Kidney (tissue), 14 donors: ENCODE data around the gene G6PD. TPM values are rescaled to one million over a fixed set of nuclear protein-coding genes. Genes with fewer than 3 reads are reported as not detected.

Experiments used
- DNase-seq, 5 donors: peaks; one replicate each; pipeline ENCODE4 v3.0.0-alpha.2; 2013 to 2020
- FAIRE-seq: peaks from 2 replicates; lab custom pipeline; 2012; peaks lifted over from hg19 to GRCh38; lab: Jason Lieb, UNC
- H3K27ac ChIP-seq, 2 donors: one replicate each; pipeline ENCODE4 v1.7.0; 2013; ENCODE audit warnings: low read depth in 2 of 2, low read length in 2 of 2, inconsistent platforms in 1 of 2
- H3K27me3 ChIP-seq: one replicate; pipeline ENCODE4 v1.7.1; 2013; ENCODE audit warnings: low read length, inconsistent platforms; ENCODE audit not compliant: control insufficient read depth, insufficient read depth
- H3K36me3 ChIP-seq, 3 donors: one replicate each; pipeline versions ENCODE4 v1.7.0 to v1.7.1; 2013; ENCODE audit warnings: low read length in 3 of 3, control low read depth in 1 of 3, inconsistent platforms in 1 of 3; ENCODE audit not compliant: insufficient read depth in 3 of 3, control insufficient read depth in 2 of 3
- H3K4me1 ChIP-seq, 3 donors: one replicate each; pipeline versions ENCODE4 v1.7.0 to v1.7.1; 2013; ENCODE audit warnings: low read length in 3 of 3, inconsistent platforms in 1 of 3, low read depth in 1 of 3; ENCODE audit not compliant: control insufficient read depth in 2 of 3, insufficient read depth in 2 of 3
- H3K4me3 ChIP-seq, 3 donors: one replicate each; pipeline versions ENCODE4 v1.7.0 to v1.8.1; 2013; ENCODE audit warnings: low read length in 3 of 3, control low read depth in 1 of 3, inconsistent platforms in 1 of 3
- H3K9ac ChIP-seq, 3 donors: one replicate each; pipeline versions ENCODE4 v1.7.0 to v1.7.1; 2013; ENCODE audit warnings: low read length in 3 of 3, control low read depth in 1 of 3, inconsistent platforms in 1 of 3
- H3K9me3 ChIP-seq, 3 donors: one replicate each; pipeline versions ENCODE4 v1.7.0 to v1.7.1; 2013; ENCODE audit warnings: low read length in 3 of 3, control low read depth in 1 of 3, inconsistent platforms in 1 of 3; ENCODE audit not compliant: control insufficient read depth in 2 of 3, insufficient read depth in 1 of 3
- CTCF ChIP-seq: IDR thresholded peaks from 3 replicates; pipeline ENCODE4 v1.5.1; 2012; ENCODE audit warnings: mild to moderate bottlenecking, moderate library complexity, borderline replicate concordance; ENCODE audit not compliant: insufficient read depth; ENCODE audit errors: extremely low read depth
- intact Hi-C: fragments of 100-400 bp; cut with DNase I; formaldehyde crosslinking; loops from one replicate; pipeline ENCODE4 v1.11.1; 2022
- polyA plus RNA-seq: library from polyadenylated mRNA; stranded (reverse); fragments of 350-450 nt; fragmentation: Illumina TruSeq; extraction: RNeasy Lipid Tissue Mini Kit (QIAGEN cat#74804); gene quantifications from one replicate; pipeline ENCODE4 v1.2.3, GENCODE V29; 2014; ENCODE audit warnings: low read depth, low replicate concordance; ENCODE audit not compliant: insufficient read depth
- total RNA-seq: library from RNA; stranded (reverse); fragmentation: NEBNext Ultra II Directional; extraction: Animal tissue kit (Norgen Biotek cat#: 25700); gene quantifications from one replicate; pipeline ENCODE4 v1.2.1, GENCODE V29; 2021
- donor health status: control.
- donor health status: control.
- donor health status: control.
- donor health status: control.
- donor health status: control.
- donor health status: DM: yes; HTN: yes; CAD: no.
- donor health status: Normal renal cell carcinoma (clear cell type).

Gene G6PD
- total and polyA plus RNA-seq, 2 donors from 2014 or later: 34.7 to 54.1 TPM

GRCh38 chrX:154526901-154527675 lies 19.6 kb downstream of the G6PD start:
- Histone ChIP-seq H3K4me1 (peaks cover 0 to 7% (median 2%) of the 10 kb centered on the region in 3 donors), H3K9ac (peak overlapping the region in 2 of 3 donors; percentile 41 to 75), H3K9me3 (no peaks in the 10 kb centered on the region), H3K36me3 (no peaks in the 10 kb centered on the region), H3K27me3 (no peaks in the 10 kb centered on the region), H3K4me3 (peak overlapping the region; percentile 3 to 48 (median 18)), H3K27ac (peak overlapping the region; percentile 22 to 59)
- peak; percentile 39 for TF ChIP-seq CTCF
- no peak for FAIRE-seq
- intact Hi-C loops: no loop called here
- DNase-seq: peak; percentile 83 to 92 (median 88)

- intact Hi-C loops: no loop called here
- H3K36me3 ChIP-seq: no peaks in the 10 kb centered on the region
- no peaks in the 10 kb centered on the region for H3K27me3 ChIP-seq
- no peak for DNase-seq
- no peak overlapping the region for H3K27ac ChIP-seq
- no peaks in the 10 kb centered on the region for H3K9me3 ChIP-seq
- H3K4me3 ChIP-seq: no peak overlapping the region
- no peak for TF ChIP-seq CTCF
- no peak for FAIRE-seq
- H3K4me1 ChIP-seq: peaks cover 0 to 6% (median 2%) of the 10 kb centered on the region in 3 donors
- H3K9ac ChIP-seq: no peak overlapping the region
Measured at GRCh38 chrX:154525606-154526490, 20.8 kb downstream of the G6PD start.

GRCh38 chrX:154519389-154519788 lies 27.3 kb downstream of the G6PD start:
- Histone ChIP-seq H3K4me1 (peaks cover 2 to 10% (median 3%) of the 10 kb centered on the region in 3 donors), H3K27ac (no peak overlapping the region), H3K4me3 (no peak overlapping the region), H3K27me3 (no peaks in the 10 kb centered on the region), H3K9me3 (no peaks in the 10 kb centered on the region), H3K36me3 (no peaks in the 10 kb centered on the region), H3K9ac (no peak overlapping the region)
- no peak for TF ChIP-seq CTCF
- intact Hi-C loops: no loop called here
- FAIRE-seq: no peak
- no peak for DNase-seq
